Activated T-helper 1 cell treated with anti-CD3 and anti-CD28 coated beads, Interleukin-12 subunit alpha, Interleukin-12 subunit beta, Interleukin-2, Interleukin-4 antibody, amounts not matched to agents 30 ng/mL and 10 ng/mL and 1 ng/mL, durations not matched to agents 14 hours and 24 hours and 36 hours (primary cell): Measurements from ENCODE around the gene MAN1C1. TPM values are rescaled to one million over a fixed set of nuclear protein-coding genes. Genes with fewer than 3 reads are reported as not detected.

Source experiments
- DNase-seq: peaks from one replicate; pipeline ENCODE4 v3.0.0; 2021; ENCODE audit warnings: low spot score
- H3K27ac Mint-ChIP-seq: one replicate; pipeline ENCODE4 v1.8.0; 2021; ENCODE audit warnings: mild to moderate bottlenecking, mixed read lengths
- H3K27me3 Mint-ChIP-seq: one replicate; pipeline ENCODE4 v1.8.0; 2022; ENCODE audit warnings: mild to moderate bottlenecking, moderate library complexity, mixed read lengths; ENCODE audit not compliant: insufficient read depth
- H3K36me3 Mint-ChIP-seq: one replicate; pipeline ENCODE4 v1.8.0; 2021; ENCODE audit warnings: low read depth, mixed read lengths
- H3K4me1 Mint-ChIP-seq: one replicate; pipeline ENCODE4 v1.8.0; 2021; ENCODE audit warnings: low read depth, mixed read lengths
- H3K4me3 Mint-ChIP-seq: one replicate; pipeline ENCODE4 v1.8.0; 2021; ENCODE audit warnings: mild to moderate bottlenecking, moderate library complexity, mixed read lengths
- H3K9me3 Mint-ChIP-seq: one replicate; pipeline ENCODE4 v1.8.0; 2021; ENCODE audit warnings: mixed read lengths
- intact Hi-C: fragments of 100-400 bp; cut with micrococcal nuclease; formaldehyde crosslinking; loops from one replicate; pipeline ENCODE4 v1.15.1; 2024
- total RNA-seq: library from RNA; stranded (reverse); gene quantifications from 2 replicates; pipeline ENCODE4 v1.2.3, GENCODE V29; 2022

The MAN1C1 gene
- total RNA-seq, 1 donor from 2014 or later = 0.83 TPM

DNA sequence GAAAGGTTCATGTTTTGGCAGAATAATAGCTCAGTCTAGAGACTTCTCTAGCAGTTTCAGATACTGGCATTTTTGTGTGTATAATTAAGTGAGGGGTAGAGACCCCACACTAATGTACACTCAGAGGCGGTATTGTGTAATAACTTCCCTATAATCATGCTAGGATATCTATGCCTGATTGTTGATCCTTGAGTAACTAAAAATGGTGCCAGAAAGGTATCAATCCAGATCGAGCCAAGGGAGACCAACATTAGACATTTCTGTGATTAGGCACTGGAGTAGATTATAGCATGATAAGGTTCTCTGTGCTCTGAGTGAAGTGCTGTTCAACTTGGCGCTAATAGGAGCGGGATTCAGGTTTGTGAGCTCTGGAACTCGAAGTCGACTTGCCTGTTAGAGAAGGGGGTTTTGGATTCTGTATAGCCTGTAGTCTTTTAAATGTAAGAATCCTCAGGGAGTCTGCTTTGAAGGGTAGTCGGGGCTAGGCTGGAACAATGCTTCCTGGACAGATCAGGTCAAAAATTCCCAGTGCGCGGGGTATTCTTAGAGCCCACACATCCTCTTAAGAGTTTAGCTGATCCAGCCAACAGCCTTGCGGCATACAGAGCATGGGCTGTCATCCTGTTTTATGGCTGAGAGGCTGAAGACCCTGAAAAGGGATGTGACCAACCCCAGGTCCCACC lies 24.2 kb downstream of the MAN1C1 start:
- Mint-ChIP-seq H3K9me3 (peaks cover 37% of the 10 kb centered on the region), H3K4me1 (peaks cover 35% of the 10 kb centered on the region), H3K36me3 (peaks cover 17% of the 10 kb centered on the region), H3K4me3 (no peak overlapping the region), H3K27me3 (peaks cover 64% of the 10 kb centered on the region), H3K27ac (no peak overlapping the region)
- intact Hi-C loops = loop anchor here (5.0 to 10.0 kb wide), 2 partner anchors 33 to 134 kb away; no protein-coding TSS in a partner anchor
- DNase-seq = no peak

DNA sequence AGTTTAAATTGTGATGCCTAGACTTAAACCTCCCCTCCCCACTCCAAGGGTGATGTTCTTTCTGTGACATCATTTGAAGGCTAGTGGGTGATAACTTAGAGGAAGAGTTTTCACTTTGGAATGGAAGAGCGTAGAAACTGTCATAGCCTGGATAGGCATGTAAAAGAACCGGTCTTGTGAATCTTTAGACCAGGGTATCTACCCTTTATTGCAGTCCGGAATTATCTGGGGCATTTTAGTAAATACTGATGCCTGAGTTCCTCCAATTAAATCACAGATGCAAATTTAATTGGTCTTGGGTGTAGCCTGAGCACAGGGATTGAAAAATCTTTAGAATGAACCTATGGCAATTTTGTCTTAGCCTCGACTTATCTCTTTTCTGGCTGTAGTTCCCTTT lies 24.7 kb downstream of the MAN1C1 start:
- peaks cover 35% of the 10 kb centered on the region for H3K4me1 Mint-ChIP-seq
- peaks cover 65% of the 10 kb centered on the region for H3K27me3 Mint-ChIP-seq
- intact Hi-C loops = loop anchor here (5.0 to 10.0 kb wide), 2 partner anchors 34 to 133 kb away; no protein-coding TSS in a partner anchor

DNA sequence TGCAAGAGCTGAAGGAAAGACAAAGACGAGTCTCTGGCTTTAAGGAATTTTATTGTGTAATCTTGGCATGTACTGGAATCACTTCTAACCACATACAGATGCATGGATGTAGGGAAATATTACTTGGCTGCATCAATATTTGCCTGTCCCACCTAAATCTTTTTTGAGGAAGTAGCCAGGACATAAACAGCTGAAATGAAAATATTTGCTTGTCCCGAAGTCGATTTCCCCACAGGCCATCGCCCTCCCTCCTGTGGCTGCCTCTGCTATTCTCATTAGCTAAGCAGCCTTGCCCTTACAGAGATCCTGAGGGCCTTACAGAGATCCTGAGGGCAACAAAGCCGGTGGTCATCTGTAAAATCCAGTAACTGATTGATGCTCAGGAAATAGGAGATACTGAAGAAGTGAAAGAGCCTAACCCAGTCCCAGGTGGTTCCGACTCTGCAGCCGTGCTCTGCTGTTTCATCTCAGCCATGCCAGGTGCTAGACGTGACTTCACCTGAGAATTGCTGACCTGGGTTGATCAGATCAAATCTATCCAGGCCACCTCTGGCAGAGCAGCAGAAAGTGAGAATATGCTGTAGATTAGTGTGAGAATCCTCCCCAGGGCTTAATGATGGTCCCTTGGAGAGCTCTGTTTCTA lies 25.5 kb downstream of the MAN1C1 start:
- intact Hi-C loops = loop anchor here (1.0 to 10.0 kb wide), 5 partner anchors 9 to 133 kb away; no protein-coding TSS in a partner anchor
- H3K4me3 Mint-ChIP-seq = peak overlapping the region; percentile 28
- peaks cover 72% of the 10 kb centered on the region for H3K27me3 Mint-ChIP-seq
- no peak for DNase-seq
- H3K9me3 Mint-ChIP-seq = peaks cover 33% of the 10 kb centered on the region
- peaks cover 35% of the 10 kb centered on the region for H3K4me1 Mint-ChIP-seq
- no peak overlapping the region for H3K27ac Mint-ChIP-seq
- H3K36me3 Mint-ChIP-seq = peaks cover 15% of the 10 kb centered on the region

More for the DNA sequence above, 24.7 kb downstream of the MAN1C1 start:
- Mint-ChIP-seq H3K4me3 (no peak overlapping the region), H3K36me3 (peaks cover 15% of the 10 kb centered on the region), H3K9me3 (peaks cover 33% of the 10 kb centered on the region), H3K27ac (peak overlapping the region; percentile 24)
- no peak for DNase-seq

DNA sequence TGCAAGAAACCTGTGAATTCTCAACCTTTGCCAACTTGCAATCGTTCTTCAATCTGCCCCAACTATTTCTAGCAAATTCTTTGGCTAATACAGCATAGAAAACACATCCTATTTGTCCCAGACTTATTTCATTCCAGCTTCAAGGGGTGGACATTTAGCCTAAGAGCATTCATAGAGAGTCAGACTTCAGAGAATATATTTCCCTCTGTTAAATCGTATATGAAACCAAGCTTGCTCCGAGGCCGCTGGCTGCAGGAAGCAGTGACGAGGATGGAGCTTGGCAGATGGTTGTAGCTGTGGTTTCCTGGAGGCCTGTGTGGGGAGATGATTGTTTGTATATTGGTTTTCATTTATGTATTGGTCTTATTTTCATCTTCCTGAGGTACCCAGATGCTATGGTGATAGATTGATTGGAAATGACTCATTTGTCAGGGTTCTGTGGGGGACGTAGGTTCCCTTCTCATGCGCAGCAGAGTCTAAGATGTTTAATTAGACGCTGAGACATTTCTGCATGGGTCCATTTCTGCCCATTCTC lies 26.1 kb downstream of the MAN1C1 start:
- peak overlapping the region; percentile 64 for H3K27ac Mint-ChIP-seq
- peaks cover 12% of the 10 kb centered on the region for H3K36me3 Mint-ChIP-seq
- peak overlapping the region; percentile 28 for H3K4me3 Mint-ChIP-seq
- H3K27me3 Mint-ChIP-seq = peaks cover 78% of the 10 kb centered on the region
- peaks cover 35% of the 10 kb centered on the region for H3K4me1 Mint-ChIP-seq
- peak; percentile 71 for DNase-seq
- peaks cover 27% of the 10 kb centered on the region for H3K9me3 Mint-ChIP-seq
- intact Hi-C loops = loop anchor here (1.0 to 10.0 kb wide), 5 partner anchors 9 to 132 kb away; no protein-coding TSS in a partner anchor

DNA sequence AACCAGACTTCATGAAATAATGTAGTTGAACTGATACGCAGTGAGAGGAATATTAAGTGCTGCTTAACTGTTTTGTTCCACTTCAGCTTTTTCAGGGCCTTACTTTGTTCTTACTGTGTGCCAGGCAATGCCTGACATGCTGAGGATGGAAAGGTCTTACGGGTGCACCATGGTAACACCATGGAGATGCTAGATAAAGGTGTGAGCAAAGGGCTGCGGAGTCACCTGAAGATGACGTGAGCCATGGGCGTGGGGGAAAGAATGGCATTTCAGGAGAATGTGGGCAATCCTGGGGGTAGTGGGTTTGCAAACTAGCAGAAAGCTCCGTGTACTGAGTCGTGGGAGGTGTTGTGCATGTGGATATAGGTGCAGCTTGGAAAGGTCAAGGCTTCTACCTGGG lies 27.3 kb downstream of the MAN1C1 start:
- H3K4me3 Mint-ChIP-seq = no peak overlapping the region
- peaks cover 76% of the 10 kb centered on the region for H3K27me3 Mint-ChIP-seq
- H3K36me3 Mint-ChIP-seq = peaks cover 6% of the 10 kb centered on the region
- no peak overlapping the region for H3K27ac Mint-ChIP-seq
- DNase-seq = no peak
- intact Hi-C loops = loop anchor here (5.0 to 10.0 kb wide), 2 partner anchors 37 to 131 kb away; no protein-coding TSS in a partner anchor
- H3K9me3 Mint-ChIP-seq = peaks cover 15% of the 10 kb centered on the region
- H3K4me1 Mint-ChIP-seq = peaks cover 42% of the 10 kb centered on the region

DNA sequence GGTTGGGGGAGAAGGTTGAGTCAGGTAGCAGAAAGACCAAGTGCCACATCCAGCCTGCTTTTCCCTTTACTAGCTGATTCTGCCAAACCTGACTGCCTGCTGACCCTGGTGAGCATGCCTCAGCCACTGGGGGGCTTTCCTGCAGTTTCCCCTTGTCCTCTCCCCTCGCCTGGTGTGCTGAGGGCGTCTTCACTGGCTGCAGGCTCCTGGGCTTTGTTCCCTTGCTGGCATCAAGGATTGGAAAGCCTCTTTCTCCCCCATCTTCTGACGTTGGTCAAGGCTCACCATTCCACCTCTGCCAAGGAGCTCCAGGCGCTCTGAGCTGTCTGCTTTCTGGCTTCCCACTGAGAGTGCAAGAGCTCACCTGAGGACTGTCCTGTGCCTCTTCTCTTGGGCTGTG lies 28.4 kb downstream of the MAN1C1 start:
- peaks cover 8% of the 10 kb centered on the region for H3K9me3 Mint-ChIP-seq
- peaks cover 72% of the 10 kb centered on the region for H3K27me3 Mint-ChIP-seq
- peaks cover 2% of the 10 kb centered on the region for H3K36me3 Mint-ChIP-seq
- intact Hi-C loops = loop anchor here (5.0 to 10.0 kb wide), 2 partner anchors 38 to 130 kb away; no protein-coding TSS in a partner anchor
- DNase-seq = no peak
- no peak overlapping the region for H3K27ac Mint-ChIP-seq
- H3K4me1 Mint-ChIP-seq = peaks cover 44% of the 10 kb centered on the region
- no peak overlapping the region for H3K4me3 Mint-ChIP-seq

DNA sequence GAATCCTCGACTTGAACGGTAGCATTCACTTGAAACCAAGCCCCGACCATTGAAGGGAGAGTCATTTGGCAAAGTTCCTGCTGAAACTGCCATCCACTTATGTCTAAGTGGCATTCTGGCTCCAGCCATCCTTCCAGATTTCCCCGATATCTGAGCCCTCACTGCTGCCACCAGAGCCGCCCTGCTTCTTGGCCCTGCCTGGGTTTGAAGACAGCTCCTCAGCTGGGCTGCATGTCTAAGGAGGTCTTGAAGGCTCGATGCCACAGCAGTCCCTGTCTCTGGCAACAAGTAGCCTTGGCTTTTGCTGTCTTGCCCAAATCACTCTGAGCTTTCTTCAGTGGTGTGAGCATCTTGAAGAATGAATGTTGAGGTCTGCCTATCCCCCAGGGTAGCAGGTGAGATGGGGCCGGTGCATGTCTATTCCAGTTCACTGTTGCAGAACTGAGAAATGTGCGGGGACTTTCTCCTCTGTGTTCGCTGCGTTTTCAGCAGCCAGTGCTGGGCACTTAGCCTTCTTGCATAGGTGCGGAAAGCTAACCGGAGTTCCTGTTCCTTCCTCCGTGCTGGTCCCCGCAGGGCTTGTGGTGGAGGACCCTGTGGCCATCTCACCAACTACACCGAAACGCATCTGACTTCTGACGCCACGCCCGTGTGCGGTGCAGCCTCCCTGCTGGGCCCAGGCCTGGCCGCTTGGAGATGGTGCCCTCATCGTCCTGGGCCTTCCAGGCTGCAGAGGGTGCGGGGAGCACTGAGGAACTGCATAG lies 29.2 kb downstream of the MAN1C1 start:
- H3K4me1 Mint-ChIP-seq = peaks cover 44% of the 10 kb centered on the region
- DNase-seq = no peak
- peaks cover 73% of the 10 kb centered on the region for H3K27me3 Mint-ChIP-seq
- H3K9me3 Mint-ChIP-seq = peaks cover 6% of the 10 kb centered on the region
- H3K4me3 Mint-ChIP-seq = no peak overlapping the region
- no peak overlapping the region for H3K27ac Mint-ChIP-seq
- intact Hi-C loops = loop anchor here (10.0 kb wide), 1 partner anchor 129 kb away; no protein-coding TSS in a partner anchor
- peaks cover 2% of the 10 kb centered on the region for H3K36me3 Mint-ChIP-seq

DNA sequence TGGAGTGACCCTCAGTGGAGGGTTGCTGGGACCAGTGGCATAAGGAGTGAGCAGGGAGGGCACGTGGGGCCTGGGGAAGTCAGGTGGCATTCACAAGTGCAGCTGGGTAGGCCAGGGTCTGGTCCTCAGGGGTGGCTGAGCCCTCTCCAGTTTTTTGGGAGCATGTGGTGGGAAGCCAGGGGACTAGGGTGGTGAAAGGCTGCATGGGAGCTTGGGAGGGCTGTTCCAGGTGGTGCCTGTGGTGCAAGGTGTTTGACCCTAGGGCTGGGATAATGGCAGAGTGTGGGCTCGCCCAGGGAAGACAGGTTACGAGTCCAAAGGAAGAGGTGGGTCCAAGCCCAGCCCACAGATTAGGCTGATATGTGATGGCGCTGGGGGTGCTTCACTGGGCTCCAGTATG lies 30.5 kb downstream of the MAN1C1 start:
- Mint-ChIP-seq H3K9me3 (no peaks in the 10 kb centered on the region), H3K27ac (no peak overlapping the region), H3K36me3 (peaks cover 2% of the 10 kb centered on the region), H3K27me3 (peaks cover 69% of the 10 kb centered on the region), H3K4me1 (peaks cover 31% of the 10 kb centered on the region), H3K4me3 (no peak overlapping the region)
- intact Hi-C loops = loop anchor here (10.0 kb wide), 1 partner anchor 128 kb away; no protein-coding TSS in a partner anchor
- no peak for DNase-seq

DNA sequence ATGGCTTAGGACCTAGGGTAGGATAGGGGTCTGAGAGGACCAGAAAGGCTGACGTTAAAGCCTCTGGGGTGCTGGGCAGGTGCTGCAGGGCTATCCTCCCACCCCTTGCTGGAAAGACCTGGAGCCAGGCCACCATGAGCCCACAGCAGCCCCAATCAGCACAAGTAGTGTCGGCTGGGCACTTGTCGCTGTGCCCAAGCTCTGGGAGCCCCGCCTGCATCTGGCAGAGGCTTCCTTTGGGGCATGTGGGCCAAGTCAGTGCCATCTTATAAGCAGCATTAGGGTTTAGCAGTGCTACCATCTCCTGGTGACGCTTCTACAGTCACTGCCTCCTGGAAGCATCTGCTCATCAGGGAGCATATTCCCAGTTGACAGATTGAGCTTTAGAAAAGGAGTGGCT lies 31.3 kb downstream of the MAN1C1 start:
- no peak overlapping the region for H3K27ac Mint-ChIP-seq
- intact Hi-C loops = loop anchor here (10.0 kb wide), 1 partner anchor 127 kb away; no protein-coding TSS in a partner anchor
- no peak for DNase-seq
- H3K4me3 Mint-ChIP-seq = no peak overlapping the region
- H3K36me3 Mint-ChIP-seq = peaks cover 1% of the 10 kb centered on the region
- peaks cover 23% of the 10 kb centered on the region for H3K4me1 Mint-ChIP-seq
- peaks cover 70% of the 10 kb centered on the region for H3K27me3 Mint-ChIP-seq
- no peaks in the 10 kb centered on the region for H3K9me3 Mint-ChIP-seq

DNA sequence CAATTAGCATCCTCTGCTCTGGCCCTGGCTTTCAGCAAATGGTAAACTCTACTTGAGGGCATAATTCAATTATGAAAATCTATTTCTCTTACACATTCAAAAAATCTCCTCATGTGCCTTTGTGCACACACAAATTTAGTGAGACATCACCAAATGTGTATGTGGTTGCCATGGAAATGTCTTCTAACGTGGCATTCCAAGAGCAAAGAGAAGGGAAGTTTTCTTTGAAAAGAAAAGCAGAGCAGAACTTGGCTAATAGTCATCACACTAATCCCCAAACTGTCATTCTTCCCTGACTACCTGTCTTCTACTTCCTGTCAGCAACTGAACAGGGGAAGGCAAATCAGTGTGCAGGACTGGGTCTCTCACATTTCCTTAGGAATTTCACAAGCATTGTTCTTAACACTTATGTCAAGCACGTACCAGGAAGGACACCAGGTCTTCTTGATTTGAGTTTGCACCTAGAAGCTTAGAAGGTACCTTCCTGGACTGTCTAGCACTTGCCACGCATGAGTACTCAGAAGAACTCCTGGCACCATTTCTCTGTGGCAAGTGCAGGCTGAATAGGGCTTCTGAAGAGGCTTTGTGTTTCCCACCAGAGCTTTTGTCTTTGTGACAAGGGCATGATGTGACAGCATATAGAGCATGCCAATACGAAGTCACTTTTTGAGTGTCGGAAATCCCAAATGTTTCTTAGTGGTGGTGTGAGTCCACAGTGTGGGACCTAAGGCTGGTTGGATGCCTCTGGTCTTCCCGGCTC lies 32.3 kb downstream of the MAN1C1 start:
- no peaks in the 10 kb centered on the region for H3K9me3 Mint-ChIP-seq
- peaks cover 1% of the 10 kb centered on the region for H3K36me3 Mint-ChIP-seq
- peaks cover 18% of the 10 kb centered on the region for H3K4me1 Mint-ChIP-seq
- DNase-seq = no peak
- no peak overlapping the region for H3K4me3 Mint-ChIP-seq
- peaks cover 77% of the 10 kb centered on the region for H3K27me3 Mint-ChIP-seq
- intact Hi-C loops = loop anchor here (10.0 kb wide), 1 partner anchor 126 kb away; no protein-coding TSS in a partner anchor
- H3K27ac Mint-ChIP-seq = no peak overlapping the region

DNA sequence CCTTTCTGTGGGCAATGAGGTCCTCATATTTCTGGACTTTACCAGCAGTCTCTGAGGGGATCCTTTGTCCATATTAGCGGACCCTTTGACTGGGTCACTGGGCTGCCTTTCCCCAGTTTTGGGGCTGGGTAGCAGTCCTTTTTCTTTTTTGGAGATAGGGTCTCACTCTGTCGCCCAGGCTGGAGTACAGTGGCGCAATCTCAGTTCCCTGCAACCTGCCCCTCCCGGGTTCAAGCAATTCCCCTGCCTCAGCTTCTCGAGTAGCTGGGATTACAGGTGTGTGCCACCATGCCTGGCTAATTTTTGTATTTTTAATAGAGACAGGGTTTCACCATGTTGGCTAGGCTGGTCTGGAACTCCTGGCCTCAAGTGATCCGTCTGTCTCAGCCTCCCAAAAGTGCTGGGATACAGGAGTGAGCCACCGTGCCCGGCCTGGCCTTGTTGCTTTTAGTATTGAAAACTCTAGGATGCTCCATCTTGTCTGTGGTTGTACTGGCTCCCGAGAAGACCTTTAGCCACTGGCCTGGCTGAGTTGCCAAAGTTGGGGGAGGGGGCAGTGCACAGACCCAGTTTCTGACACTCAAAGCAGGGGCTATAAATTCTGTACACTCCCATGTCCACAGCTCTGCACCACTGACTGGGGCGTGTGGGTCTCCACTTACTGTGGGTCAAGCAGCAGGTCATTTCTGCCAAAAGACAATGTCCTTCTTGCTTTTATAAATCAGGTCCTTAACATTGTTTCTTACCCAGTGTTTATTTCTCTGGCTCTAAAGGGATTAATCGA lies 33.1 kb downstream of the MAN1C1 start:
- no peak for DNase-seq
- no peak overlapping the region for H3K27ac Mint-ChIP-seq
- H3K27me3 Mint-ChIP-seq = peaks cover 77% of the 10 kb centered on the region
- no peaks in the 10 kb centered on the region for H3K9me3 Mint-ChIP-seq
- no peak overlapping the region for H3K4me3 Mint-ChIP-seq
- peaks cover 9% of the 10 kb centered on the region for H3K4me1 Mint-ChIP-seq
- H3K36me3 Mint-ChIP-seq = no peaks in the 10 kb centered on the region
- intact Hi-C loops = loop anchor here (10.0 kb wide), 1 partner anchor 125 kb away; no protein-coding TSS in a partner anchor
